CD4-positive, CD25-positive, alpha-beta regulatory T cell (primary cell): ENCODE results near the gene MMP3. TPM values are rescaled to one million over a fixed set of nuclear protein-coding genes. Genes with fewer than 3 reads are reported as not detected.

Experiments
- ATAC-seq, 2 donors: fragments of 150-1000 bp; cut with Tn5 transposase; one replicate each; pipeline ENCODE4 v1.10.0; 2021; ENCODE audit warnings: low read depth in 2 of 2, moderate number of reproducible peaks in 2 of 2, moderate library complexity in 1 of 2
- DNase-seq, 3 donors: peaks; one replicate each; pipeline versions ENCODE4 v3.0.0 to v3.0.0-alpha.2; 2012 to 2022; ENCODE audit warnings: mixed read lengths in 1 of 3
- H3K27ac ChIP-seq: one replicate; pipeline ENCODE4 v1.7.0; 2013; ENCODE audit warnings: mild to moderate bottlenecking, low read length; ENCODE audit not compliant: insufficient read depth, poor library complexity, severe bottlenecking
- H3K27me3 ChIP-seq: one replicate; pipeline ENCODE4 v1.7.0; 2013; ENCODE audit warnings: low read length; ENCODE audit not compliant: control insufficient read depth, insufficient read depth
- H3K36me3 ChIP-seq: one replicate; pipeline ENCODE4 v1.7.0; 2013; ENCODE audit warnings: mild to moderate bottlenecking, low read length, moderate library complexity; ENCODE audit not compliant: control insufficient read depth, insufficient read depth
- H3K4me1 ChIP-seq: 2 replicates; pipeline ENCODE4 v1.7.0; 2013; ENCODE audit warnings: mild to moderate bottlenecking, low read length; ENCODE audit not compliant: insufficient read depth, control insufficient read depth, poor library complexity, severe bottlenecking
- H3K4me3 ChIP-seq: one replicate; pipeline ENCODE4 v1.7.0; 2013; ENCODE audit warnings: low read depth, mild to moderate bottlenecking, low read length, moderate library complexity
- H3K9me3 ChIP-seq, 2 experiments: 1 replicate in 1 of 2; 2 replicates in 1 of 2; pipeline ENCODE4 v1.7.0; 2013; ENCODE audit warnings: low read length in 2 of 2, mild to moderate bottlenecking in 1 of 2, moderate library complexity in 1 of 2; ENCODE audit not compliant: control insufficient read depth in 2 of 2
- H3K27ac Mint-ChIP-seq, 3 donors: one replicate each; pipeline ENCODE4 v1.8.0; 2020 to 2022; ENCODE audit warnings: mild to moderate bottlenecking in 3 of 3, mixed read lengths in 3 of 3, moderate library complexity in 2 of 3
- H3K27me3 Mint-ChIP-seq: one replicate; pipeline ENCODE4 v1.8.0; 2022; ENCODE audit warnings: mild to moderate bottlenecking, mixed read lengths
- H3K36me3 Mint-ChIP-seq: one replicate; pipeline ENCODE4 v1.8.0; 2020; ENCODE audit warnings: mixed read lengths
- H3K4me1 Mint-ChIP-seq, 4 donors: one replicate each; pipeline ENCODE4 v1.8.0; 2020 to 2022; ENCODE audit warnings: mixed read lengths in 4 of 4, mild to moderate bottlenecking in 1 of 4
- H3K4me3 Mint-ChIP-seq, 4 donors: one replicate each; pipeline ENCODE4 v1.8.0; 2020 to 2022; ENCODE audit warnings: mild to moderate bottlenecking in 4 of 4, mixed read lengths in 4 of 4, moderate library complexity in 3 of 4
- H3K9me3 Mint-ChIP-seq, 7 donors: one replicate each; pipeline ENCODE4 v1.8.0; 2020 to 2022; ENCODE audit warnings: mixed read lengths in 7 of 7, mild to moderate bottlenecking in 3 of 7, moderate library complexity in 2 of 7
- polyA plus RNA-seq, 4 donors: library from polyadenylated mRNA; unstranded; fragments of 300-500 nt; fragmentation: Illumina TruSeq; gene quantifications; one replicate each; pipeline ENCODE4 v1.2.3, GENCODE V29; 2021
- total RNA-seq: library from RNA; stranded (reverse); gene quantifications from one replicate; pipeline ENCODE4 v1.2.3, GENCODE V29; 2022

Gene MMP3
- total and polyA plus RNA-seq, 5 donors from 2014 or later: not detected

GRCh38 chr11:102842930-102843329, 479 bp downstream of the MMP3 start:
- H3K4me1 Mint-ChIP-seq: no peaks in the 10 kb centered on the region
- no peak overlapping the region for H3K27ac Mint-ChIP-seq
- Histone ChIP-seq H3K27me3 (no peaks in the 10 kb centered on the region), H3K4me3 (no peak overlapping the region), H3K4me1 (no peaks in the 10 kb centered on the region), H3K9me3 (no peaks in the 10 kb centered on the region), H3K36me3 (no peaks in the 10 kb centered on the region), H3K27ac (no peak overlapping the region)
- H3K36me3 Mint-ChIP-seq: no peaks in the 10 kb centered on the region
- peaks cover 0 to 1% (median 0%) of the 10 kb centered on the region in 7 donors for H3K9me3 Mint-ChIP-seq
- H3K4me3 Mint-ChIP-seq: no peak overlapping the region
- DNase-seq: no peak
- H3K27me3 Mint-ChIP-seq: no peaks in the 10 kb centered on the region
- no peak for ATAC-seq

GRCh38 chr11:102840018-102840417, 3.4 kb downstream of the MMP3 start:
- Mint-ChIP-seq H3K4me3 (no peak overlapping the region), H3K27ac (no peak overlapping the region), H3K9me3 (peaks cover 0 to 1% (median 0%) of the 10 kb centered on the region in 7 donors), H3K36me3 (no peaks in the 10 kb centered on the region), H3K4me1 (no peaks in the 10 kb centered on the region), H3K27me3 (no peaks in the 10 kb centered on the region)
- DNase-seq (no peak), ATAC-seq (no peak)
- H3K36me3 ChIP-seq: no peaks in the 10 kb centered on the region
- H3K4me3 ChIP-seq: no peak overlapping the region
- no peak overlapping the region for H3K27ac ChIP-seq
- no peaks in the 10 kb centered on the region for H3K4me1 ChIP-seq
- H3K9me3 ChIP-seq: no peaks in the 10 kb centered on the region
- H3K27me3 ChIP-seq: no peaks in the 10 kb centered on the region

GRCh38 chr11:102837646-102838045, 5.8 kb downstream of the MMP3 start:
- ATAC-seq (no peak), DNase-seq (no peak)
- no peaks in the 10 kb centered on the region for H3K9me3 ChIP-seq
- Mint-ChIP-seq H3K9me3 (peaks cover 0 to 1% (median 0%) of the 10 kb centered on the region in 7 donors), H3K27me3 (no peaks in the 10 kb centered on the region), H3K4me3 (no peak overlapping the region), H3K36me3 (no peaks in the 10 kb centered on the region), H3K27ac (no peak overlapping the region), H3K4me1 (no peaks in the 10 kb centered on the region)
- H3K36me3 ChIP-seq: no peaks in the 10 kb centered on the region
- H3K27me3 ChIP-seq: no peaks in the 10 kb centered on the region
- H3K4me1 ChIP-seq: no peaks in the 10 kb centered on the region
- H3K27ac ChIP-seq: no peak overlapping the region
- H3K4me3 ChIP-seq: no peak overlapping the region

DNA sequence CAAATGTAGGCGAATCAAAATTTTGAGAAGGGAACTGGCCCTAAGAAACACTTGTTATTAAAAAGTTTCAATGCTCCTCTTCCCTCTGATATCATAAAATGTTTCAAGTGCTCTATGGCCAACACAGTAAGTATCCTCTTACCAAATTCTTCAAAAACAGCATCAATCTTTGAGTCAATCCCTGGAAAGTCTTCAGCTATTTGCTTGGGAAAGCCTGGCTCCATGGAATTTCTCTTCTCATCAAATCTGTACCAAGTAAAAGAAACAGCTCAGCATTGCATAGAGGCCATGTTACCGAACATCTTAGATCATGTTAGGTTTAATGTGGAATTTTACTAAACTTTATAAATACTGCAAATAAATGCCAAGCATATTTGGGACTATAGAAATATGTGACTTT, 6.3 kb downstream of the MMP3 start:
- no peaks in the 10 kb centered on the region for H3K4me1 ChIP-seq
- no peaks in the 10 kb centered on the region for H3K4me1 Mint-ChIP-seq
- ATAC-seq (no peak), DNase-seq (no peak)
- no peaks in the 10 kb centered on the region for H3K36me3 ChIP-seq
- no peaks in the 10 kb centered on the region for H3K9me3 ChIP-seq
- no peaks in the 10 kb centered on the region for H3K27me3 ChIP-seq
- no peak overlapping the region for H3K4me3 ChIP-seq
- H3K27me3 Mint-ChIP-seq: no peaks in the 10 kb centered on the region
- H3K27ac Mint-ChIP-seq: no peak overlapping the region
- no peak overlapping the region for H3K4me3 Mint-ChIP-seq
- H3K27ac ChIP-seq: no peak overlapping the region
- H3K36me3 Mint-ChIP-seq: no peaks in the 10 kb centered on the region
- peaks cover 0 to 1% (median 0%) of the 10 kb centered on the region in 7 donors for H3K9me3 Mint-ChIP-seq

DNA sequence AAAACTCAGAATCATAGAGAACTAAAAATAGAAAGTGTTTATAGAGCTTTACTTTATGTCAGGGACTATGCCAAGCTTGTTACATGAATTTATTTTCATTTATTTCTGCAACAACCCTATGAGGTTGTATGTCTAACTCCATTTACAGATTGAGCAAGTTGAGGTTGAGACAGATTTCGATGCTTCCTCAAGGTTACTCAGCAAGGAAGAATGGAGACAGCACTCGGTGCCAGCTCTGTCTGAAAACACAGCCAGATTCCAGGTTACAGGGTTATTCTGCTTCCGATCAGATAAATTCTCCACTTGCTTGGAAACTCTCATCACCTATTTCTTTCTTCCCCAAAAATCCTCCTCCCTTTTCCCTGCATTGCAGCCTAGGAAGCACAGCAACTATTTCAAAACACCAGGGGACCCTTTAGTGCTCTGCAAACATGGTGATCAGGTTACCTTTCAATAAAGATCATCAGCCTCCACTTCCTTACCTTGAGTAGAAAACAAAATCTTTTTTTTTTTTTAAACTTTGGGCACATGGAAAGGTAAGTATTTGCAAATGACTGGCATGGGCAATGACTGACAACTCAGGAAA, 7.0 kb downstream of the MMP3 start:
- ATAC-seq (no peak), DNase-seq (no peak)
- Mint-ChIP-seq H3K9me3 (peaks cover 0 to 1% (median 0%) of the 10 kb centered on the region in 7 donors), H3K27me3 (peaks cover 7% of the 10 kb centered on the region), H3K27ac (no peak overlapping the region), H3K36me3 (no peaks in the 10 kb centered on the region), H3K4me3 (no peak overlapping the region), H3K4me1 (no peaks in the 10 kb centered on the region)
- Histone ChIP-seq H3K27me3 (no peaks in the 10 kb centered on the region), H3K4me3 (no peak overlapping the region), H3K36me3 (no peaks in the 10 kb centered on the region), H3K9me3 (no peaks in the 10 kb centered on the region), H3K27ac (no peak overlapping the region), H3K4me1 (no peaks in the 10 kb centered on the region)

- Histone ChIP-seq H3K4me1 (no peaks in the 10 kb centered on the region), H3K27ac (no peak overlapping the region), H3K36me3 (no peaks in the 10 kb centered on the region), H3K27me3 (no peaks in the 10 kb centered on the region), H3K4me3 (no peak overlapping the region), H3K9me3 (no peaks in the 10 kb centered on the region)
- H3K9me3 Mint-ChIP-seq: no peaks in the 10 kb centered on the region
- H3K36me3 Mint-ChIP-seq: no peaks in the 10 kb centered on the region
- peaks cover 15% of the 10 kb centered on the region for H3K27me3 Mint-ChIP-seq
- ATAC-seq: no peak
- no peak overlapping the region for H3K4me3 Mint-ChIP-seq
- H3K4me1 Mint-ChIP-seq: no peaks in the 10 kb centered on the region
- no peak overlapping the region for H3K27ac Mint-ChIP-seq
- DNase-seq: no peak
These were observed 9.7 kb downstream of the MMP3 start for GRCh38 chr11:102833731-102834130.

DNA sequence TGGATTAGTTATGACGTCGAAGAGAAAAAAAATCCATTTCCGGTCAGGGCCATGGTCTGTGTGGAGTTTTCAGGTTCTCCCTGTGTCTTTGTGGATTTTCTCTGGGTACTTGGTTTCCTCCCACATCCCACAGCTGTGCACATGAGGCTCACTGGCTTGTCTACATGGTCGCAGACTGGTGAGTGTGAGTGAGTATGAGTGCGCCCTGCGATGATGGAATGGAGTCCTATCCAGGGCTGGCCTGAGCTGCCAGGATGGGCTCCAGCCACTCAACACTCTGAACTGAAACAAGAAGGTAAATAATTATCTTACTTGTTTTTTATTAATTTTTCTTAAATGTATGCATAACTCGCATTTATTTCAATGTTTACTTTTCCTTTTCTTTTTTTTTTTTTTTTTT, 10.8 kb downstream of the MMP3 start:
- no peak for ATAC-seq
- H3K36me3 ChIP-seq: no peaks in the 10 kb centered on the region

More for the DNA sequence above, 10.8 kb downstream of the MMP3 start:
- Mint-ChIP-seq H3K27me3 (peaks cover 15% of the 10 kb centered on the region), H3K36me3 (no peaks in the 10 kb centered on the region), H3K4me1 (no peaks in the 10 kb centered on the region), H3K4me3 (no peak overlapping the region), H3K9me3 (no peaks in the 10 kb centered on the region), H3K27ac (no peak overlapping the region)
- no peaks in the 10 kb centered on the region for H3K9me3 ChIP-seq
- H3K4me3 ChIP-seq: no peak overlapping the region
- H3K4me1 ChIP-seq: no peaks in the 10 kb centered on the region
- no peak overlapping the region for H3K27ac ChIP-seq
- H3K27me3 ChIP-seq: no peaks in the 10 kb centered on the region
- DNase-seq: no peak
